Tibial nerve (tissue), 3 donors: ENCODE results near the gene FRMD4A.

Source experiments
- CTCF ChIP-seq, 5 experiments: fragments of 200-600 bp in 3 of 5; fragments of 450-650 bp in 2 of 5; sonication (generic) in 3 of 5; IDR thresholded peaks; one replicate each; pipeline ENCODE4 v1.5.1; 2016 to 2019; ENCODE audit warnings: antibody characterized with exemption in 5 of 5, mild to moderate bottlenecking in 3 of 5, moderate library complexity in 2 of 5
- POLR2A ChIP-seq, 2 donors: fragments of 450-650 bp; IDR thresholded peaks; one replicate each; pipeline ENCODE4 v1.6.1; 2017; ENCODE audit warnings: antibody characterized with exemption in 2 of 2, mild to moderate bottlenecking in 2 of 2, moderate library complexity in 2 of 2

- TF ChIP-seq POLR2A (IDR thresholded peaks at IDR 0.05) (no peak), CTCF (IDR thresholded peaks at IDR 0.05) (no peak)
These were observed 94.4 kb downstream of the FRMD4A start for GRCh38 chr10:14236341-14236740.
